Activated CD8-positive, alpha-beta T cell treated with anti-CD3 and anti-CD28 coated beads for 36 hours (primary cell): Measurements from ENCODE around the gene SLC24A3. TPM values are rescaled to one million over a fixed set of nuclear protein-coding genes. Genes with fewer than 3 reads are reported as not detected.

Source experiments
- ATAC-seq: fragments of 200-7000 bp; cut with Tn5 transposase; one replicate; pipeline ENCODE4 v1.10.0; 2021; ENCODE audit warnings: mild to moderate bottlenecking, moderate library complexity
- CTCF ChIA-PET: fragments of 350-600 bp; sonication (Branson Sonifier 250); formaldehyde crosslinking; loops from one replicate; lab custom pipeline; 2021; ENCODE audit warnings: antibody characterized with exemption; lab: Charles Lee
- POLR2A ChIA-PET: fragments of 350-600 bp; sonication (Branson Sonifier 250); formaldehyde crosslinking; loops from one replicate; lab custom pipeline; 2021; ENCODE audit warnings: antibody characterized with exemption; lab: Charles Lee
- DNase-seq: peaks from one replicate; pipeline ENCODE4 v3.0.0-alpha.2; 2020
- H3K27ac Mint-ChIP-seq: one replicate; pipeline ENCODE4 v1.8.0; 2021; ENCODE audit warnings: mild to moderate bottlenecking, mixed read lengths
- H3K27me3 Mint-ChIP-seq: one replicate; pipeline ENCODE4 v1.8.0; 2021; ENCODE audit warnings: mixed read lengths
- H3K36me3 Mint-ChIP-seq: one replicate; pipeline ENCODE4 v1.8.0; 2021; ENCODE audit warnings: low read depth, mixed read lengths
- H3K4me1 Mint-ChIP-seq: one replicate; pipeline ENCODE4 v1.8.0; 2021; ENCODE audit warnings: low read depth, mixed read lengths
- H3K4me3 Mint-ChIP-seq: one replicate; pipeline ENCODE4 v1.8.0; 2021; ENCODE audit warnings: mild to moderate bottlenecking, moderate library complexity, mixed read lengths
- H3K9me3 Mint-ChIP-seq: one replicate; pipeline ENCODE4 v1.8.0; 2021; ENCODE audit warnings: mixed read lengths
- CTCF ChIP-seq: fragments of 200-600 bp; IDR thresholded peaks from one replicate; pipeline ENCODE4 v1.8.0; 2022; ENCODE audit warnings: antibody characterized with exemption, mild to moderate bottlenecking
- intact Hi-C: fragments of 100-400 bp; cut with micrococcal nuclease; formaldehyde crosslinking; loops from one replicate; pipeline ENCODE4 v1.10.0; 2022
- total RNA-seq, 2 experiments: library from RNA; stranded (reverse); gene quantifications; one replicate each; pipeline ENCODE4 v1.2.3, GENCODE V29; 2021

The SLC24A3 gene
- total RNA-seq, 2 experiments from 2014 or later, result not detected

DNA sequence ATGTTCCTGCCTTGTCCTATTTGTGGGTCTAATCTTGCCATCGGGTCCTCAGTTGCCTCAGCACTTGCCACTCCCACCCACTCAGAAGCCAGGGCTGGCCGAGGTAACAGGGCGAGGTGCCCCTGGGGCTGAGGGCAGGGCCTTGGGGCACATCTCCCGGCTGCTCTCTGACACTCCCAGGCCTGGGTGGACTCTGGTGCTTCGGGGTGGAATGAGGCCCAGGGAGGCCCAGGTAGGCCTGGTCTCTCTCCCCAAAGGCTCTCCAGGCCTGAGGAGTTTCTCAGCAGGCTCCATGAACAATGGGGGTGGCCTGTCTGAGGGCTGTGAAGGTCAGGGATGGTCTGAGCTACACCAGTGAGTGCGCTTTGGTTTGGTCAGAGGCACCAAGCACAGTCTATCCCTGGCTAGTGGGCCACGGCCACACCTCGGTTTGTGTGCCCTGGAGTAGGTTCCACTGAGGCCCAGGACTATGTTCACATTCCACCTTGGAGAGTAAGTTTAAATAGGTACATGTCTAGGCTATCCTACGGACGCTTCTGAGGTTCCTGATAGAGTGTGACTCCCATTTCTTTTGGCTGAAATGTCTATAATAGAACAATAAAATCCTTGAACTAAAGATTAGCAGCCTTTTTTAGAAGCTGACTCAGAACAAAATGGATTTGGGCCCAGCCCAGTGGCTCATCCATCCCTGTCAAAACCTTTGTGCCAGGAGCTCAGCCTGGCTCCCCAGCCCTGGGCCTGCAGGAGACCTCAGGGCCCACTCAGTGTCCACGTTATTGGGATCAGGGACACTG lies 78.8 kb downstream of the SLC24A3 start:
- H3K4me1 Mint-ChIP-seq, result no peaks in the 10 kb centered on the region

GRCh38 chr20:19291818-19292132 lies 79.3 kb downstream of the SLC24A3 start:
- no peak overlapping the region for H3K4me3 Mint-ChIP-seq
- POLR2A ChIA-PET, result no interaction called here
- no peaks in the 10 kb centered on the region for H3K27me3 Mint-ChIP-seq
- no peak for TF ChIP-seq CTCF
- DNase-seq (no peak), ATAC-seq (no peak)
- H3K36me3 Mint-ChIP-seq, result no peaks in the 10 kb centered on the region
- no peaks in the 10 kb centered on the region for H3K4me1 Mint-ChIP-seq
- no peak overlapping the region for H3K27ac Mint-ChIP-seq
- CTCF ChIA-PET, result no interaction called here
- intact Hi-C loops, result no loop called here
- H3K9me3 Mint-ChIP-seq, result no peaks in the 10 kb centered on the region

More for the DNA sequence above, 78.8 kb downstream of the SLC24A3 start:
- no peaks in the 10 kb centered on the region for H3K27me3 Mint-ChIP-seq
- ChIA-PET POLR2A (no interaction called here), CTCF (no interaction called here)
- intact Hi-C loops, result no loop called here
- H3K36me3 Mint-ChIP-seq, result no peaks in the 10 kb centered on the region
- TF ChIP-seq CTCF, result no peak
- H3K27ac Mint-ChIP-seq, result no peak overlapping the region
- DNase-seq (no peak), ATAC-seq (no peak)
- H3K9me3 Mint-ChIP-seq, result no peaks in the 10 kb centered on the region
- no peak overlapping the region for H3K4me3 Mint-ChIP-seq

DNA sequence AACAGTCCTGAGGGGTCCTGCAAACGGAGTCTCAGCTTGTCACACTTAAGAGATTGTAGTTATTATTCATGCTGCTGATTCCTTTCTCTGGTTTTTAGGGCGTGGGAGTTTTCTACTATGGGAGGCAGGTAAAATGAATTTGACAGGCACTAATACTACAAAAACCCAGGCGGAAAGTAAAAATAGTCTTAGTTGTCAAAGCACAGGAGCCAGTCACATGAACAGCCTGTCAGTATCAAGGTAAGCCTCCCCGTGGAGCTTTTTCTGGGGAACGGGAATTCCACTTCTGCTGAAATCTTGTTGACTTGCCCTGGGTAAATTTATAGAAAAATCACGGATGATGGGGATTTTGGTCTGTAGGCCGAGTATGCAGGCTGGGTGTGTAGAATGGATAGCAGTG lies 79.8 kb downstream of the SLC24A3 start:
- CTCF ChIA-PET, result no interaction called here
- no peaks in the 10 kb centered on the region for H3K36me3 Mint-ChIP-seq
- no peak overlapping the region for H3K4me3 Mint-ChIP-seq
- POLR2A ChIA-PET, result no interaction called here
- intact Hi-C loops, result no loop called here
- TF ChIP-seq CTCF, result no peak
- H3K4me1 Mint-ChIP-seq, result no peaks in the 10 kb centered on the region
- H3K27me3 Mint-ChIP-seq, result no peaks in the 10 kb centered on the region
- DNase-seq, result no peak
- no peak overlapping the region for H3K27ac Mint-ChIP-seq
- no peak for ATAC-seq
- H3K9me3 Mint-ChIP-seq, result no peaks in the 10 kb centered on the region

DNA sequence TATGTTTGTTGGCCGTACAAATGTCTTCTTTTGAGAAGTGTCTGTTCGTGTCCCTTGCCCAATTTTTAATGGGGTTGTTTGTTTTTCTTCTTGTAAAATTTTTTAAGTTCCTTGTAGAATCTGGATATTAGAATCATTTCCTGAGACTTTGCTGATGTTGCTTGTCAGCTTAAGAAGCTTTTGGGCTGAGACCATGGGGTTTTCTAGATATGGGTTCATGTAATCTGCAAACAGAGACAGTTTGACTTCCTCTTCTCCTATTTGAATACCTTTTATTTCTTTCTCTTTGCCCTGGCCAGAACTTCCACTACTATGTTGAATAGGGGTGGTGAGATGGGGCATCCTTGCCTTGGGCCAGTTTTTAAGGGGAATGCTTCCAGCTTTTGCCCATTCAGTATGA lies 82.6 kb downstream of the SLC24A3 start:
- no peak for ATAC-seq
- Mint-ChIP-seq H3K4me1 (no peaks in the 10 kb centered on the region), H3K9me3 (no peaks in the 10 kb centered on the region), H3K4me3 (no peak overlapping the region), H3K27ac (no peak overlapping the region), H3K27me3 (peaks cover 4% of the 10 kb centered on the region), H3K36me3 (no peaks in the 10 kb centered on the region)
- intact Hi-C loops, result no loop called here
- ChIA-PET CTCF (no interaction called here), POLR2A (no interaction called here)
- TF ChIP-seq CTCF, result no peak
- no peak for DNase-seq

GRCh38 chr20:19298652-19299051 lies 86.2 kb downstream of the SLC24A3 start:
- CTCF ChIA-PET, result no interaction called here
- no peaks in the 10 kb centered on the region for H3K4me1 Mint-ChIP-seq
- no peak for TF ChIP-seq CTCF
- no peak overlapping the region for H3K4me3 Mint-ChIP-seq
- H3K9me3 Mint-ChIP-seq, result no peaks in the 10 kb centered on the region
- DNase-seq (no peak), ATAC-seq (no peak)
- POLR2A ChIA-PET, result no interaction called here
- peaks cover 4% of the 10 kb centered on the region for H3K27me3 Mint-ChIP-seq
- no peak overlapping the region for H3K27ac Mint-ChIP-seq
- H3K36me3 Mint-ChIP-seq, result no peaks in the 10 kb centered on the region
- intact Hi-C loops, result no loop called here
